ENCODE measurements around the gene TCF7L1.

Gene TCF7L1

GRCh38 chr2:85159589-85159988 lies 26.4 kb downstream of the TCF7L1 start (continued):
- no peak for TF ChIP-seq ZFP3 (CRISPR knock-in tag; IDR thresholded peaks at IDR 0.05)
- no peak for TF ChIP-seq ISL1 (CRISPR knock-in tag; IDR thresholded peaks at IDR 0.05)

- ATAC-seq: no peak
- TF ChIP-seq OSR1 (CRISPR knock-in tag; IDR thresholded peaks at IDR 0.05) (no peak), ZNF70 (CRISPR knock-in tag; IDR thresholded peaks at IDR 0.05) (no peak), ZFP3 (CRISPR knock-in tag; IDR thresholded peaks at IDR 0.05) (no peak), BACH2 (CRISPR knock-in tag; IDR thresholded peaks at IDR 0.05; ENCODE audit: borderline replicate concordance) (no peak), TCF4 (CRISPR knock-in tag; IDR thresholded peaks at IDR 0.05; ENCODE audit: borderline replicate concordance) (no peak), CSRNP3 (CRISPR knock-in tag; IDR thresholded peaks at IDR 0.05) (no peak), ISL1 (CRISPR knock-in tag; IDR thresholded peaks at IDR 0.05) (no peak), CREB5 (CRISPR knock-in tag; IDR thresholded peaks at IDR 0.05; ENCODE audit: low read depth) (no peak), CSDC2 (CRISPR knock-in tag; IDR thresholded peaks at IDR 0.05) (no peak), ZFP30 (CRISPR knock-in tag; IDR thresholded peaks at IDR 0.05) (no peak), POU6F1 (CRISPR knock-in tag; IDR thresholded peaks at IDR 0.05; ENCODE audit: borderline replicate concordance, low read depth) (no peak), ZNF8 (CRISPR knock-in tag; IDR thresholded peaks at IDR 0.05) (no peak)
Measured at GRCh38 chr2:85160966-85161960, 28.1 kb downstream of the TCF7L1 start.

- no peak for ATAC-seq
- TF ChIP-seq CSRNP3 (CRISPR knock-in tag; IDR thresholded peaks at IDR 0.05) (no peak), OSR1 (CRISPR knock-in tag; IDR thresholded peaks at IDR 0.05) (no peak), ESRRG (CRISPR knock-in tag; IDR thresholded peaks at IDR 0.05) (no peak), TOX (CRISPR knock-in tag; IDR thresholded peaks at IDR 0.05; ENCODE audit: borderline replicate concordance) (no peak), RARB (CRISPR knock-in tag; IDR thresholded peaks at IDR 0.05) (no peak), ZFP30 (CRISPR knock-in tag; IDR thresholded peaks at IDR 0.05) (no peak), TSHZ2 (CRISPR knock-in tag; IDR thresholded peaks at IDR 0.05) (no peak), ZNF8 (CRISPR knock-in tag; IDR thresholded peaks at IDR 0.05) (no peak), CREB5 (CRISPR knock-in tag; IDR thresholded peaks at IDR 0.05; ENCODE audit: low read depth) (no peak), CSDC2 (CRISPR knock-in tag; IDR thresholded peaks at IDR 0.05) (no peak), POU6F1 (CRISPR knock-in tag; IDR thresholded peaks at IDR 0.05; ENCODE audit: borderline replicate concordance, low read depth) (no peak), ZFP3 (CRISPR knock-in tag; IDR thresholded peaks at IDR 0.05) (no peak), ZNF70 (CRISPR knock-in tag; IDR thresholded peaks at IDR 0.05) (no peak), PATZ1 (CRISPR knock-in tag; IDR thresholded peaks at IDR 0.05; ENCODE audit: borderline replicate concordance) (no peak)
Measured at GRCh38 chr2:85162746-85163301, 29.6 kb downstream of the TCF7L1 start.

Measured in SK-N-SH treated with all-trans-retinoic acid at 6 μM for 48 hours (cell line).